ENCODE results near the gene PITRM1.

PITRM1 gene

GRCh38 chr10:3136336-3136735 lies 36.2 kb downstream of the PITRM1 start:
- H3K4me3 ChIP-seq (ENCODE audit: low read depth, low read length, poor library complexity, severe bottlenecking): no peak overlapping the region
- no peaks in the 10 kb centered on the region for H4K20me1 ChIP-seq (ENCODE audit: insufficient read depth, low read length)
- no peaks in the 10 kb centered on the region for H3K4me1 ChIP-seq (ENCODE audit: insufficient read depth, low read length, severe bottlenecking)
- no peaks in the 10 kb centered on the region for H3K79me2 ChIP-seq (ENCODE audit: insufficient read depth, low read length)
- no peaks in the 10 kb centered on the region for H3K9me2 ChIP-seq (ENCODE audit: low read depth, low read length)
- H3K9ac ChIP-seq (ENCODE audit: low read length): no peak overlapping the region
- H3F3A ChIP-seq (ENCODE audit: insufficient read depth, low read length): no peaks in the 10 kb centered on the region
- H3K27ac ChIP-seq (ENCODE audit: low read depth, low read length, poor library complexity, severe bottlenecking): no peak overlapping the region
- no peaks in the 10 kb centered on the region for H3K9me3 ChIP-seq (ENCODE audit: low read length)
- TF ChIP-seq CTCF (IDR thresholded peaks at IDR 0.05; ENCODE audit: low read length) (no peak), EZH2 (IDR thresholded peaks at IDR 0.05; ENCODE audit: borderline replicate concordance, low read length) (no peak)
- H3K27me3 ChIP-seq (ENCODE audit: insufficient read depth, low read length): no peaks in the 10 kb centered on the region
- H2AFZ ChIP-seq (ENCODE audit: low read length): no peak overlapping the region
- no peak overlapping the region for H3K4me2 ChIP-seq (ENCODE audit: low read length)
- peaks cover 98% of the 10 kb centered on the region for H3K36me3 ChIP-seq (ENCODE audit: insufficient read depth, low read length)

- Histone ChIP-seq H4K20me1 (ENCODE audit: insufficient read depth, low read length) (no peaks in the 10 kb centered on the region), H3K4me2 (ENCODE audit: low read length) (no peak overlapping the region), H3K36me3 (ENCODE audit: insufficient read depth, low read length) (peaks cover 98% of the 10 kb centered on the region), H3K27me3 (ENCODE audit: insufficient read depth, low read length) (no peaks in the 10 kb centered on the region), H3K27ac (ENCODE audit: low read depth, low read length, poor library complexity, severe bottlenecking) (no peak overlapping the region), H3K4me1 (ENCODE audit: insufficient read depth, low read length, severe bottlenecking) (no peaks in the 10 kb centered on the region), H3K79me2 (ENCODE audit: insufficient read depth, low read length) (no peaks in the 10 kb centered on the region), H3F3A (ENCODE audit: insufficient read depth, low read length) (no peaks in the 10 kb centered on the region), H3K9ac (ENCODE audit: low read length) (no peak overlapping the region), H2AFZ (ENCODE audit: low read length) (no peak overlapping the region), H3K9me2 (ENCODE audit: low read depth, low read length) (no peaks in the 10 kb centered on the region), H3K4me3 (ENCODE audit: low read depth, low read length, poor library complexity, severe bottlenecking) (no peak overlapping the region), H3K9me3 (ENCODE audit: low read length) (no peaks in the 10 kb centered on the region)
- TF ChIP-seq EZH2 (IDR thresholded peaks at IDR 0.05; ENCODE audit: borderline replicate concordance, low read length): no peak
- no peak for TF ChIP-seq CTCF (IDR thresholded peaks at IDR 0.05; ENCODE audit: low read length)
Observed at GRCh38 chr10:3135006-3135405, 37.6 kb downstream of the PITRM1 start.

GRCh38 chr10:3133948-3134347 lies 38.6 kb downstream of the PITRM1 start:
- Histone ChIP-seq H3K36me3 (ENCODE audit: insufficient read depth, low read length) (peaks cover 98% of the 10 kb centered on the region), H3K4me3 (ENCODE audit: low read depth, low read length, poor library complexity, severe bottlenecking) (no peak overlapping the region), H3K9me2 (ENCODE audit: low read depth, low read length) (no peaks in the 10 kb centered on the region), H3F3A (ENCODE audit: insufficient read depth, low read length) (no peaks in the 10 kb centered on the region), H3K9ac (ENCODE audit: low read length) (no peak overlapping the region), H3K4me1 (ENCODE audit: insufficient read depth, low read length, severe bottlenecking) (no peaks in the 10 kb centered on the region), H3K79me2 (ENCODE audit: insufficient read depth, low read length) (no peaks in the 10 kb centered on the region), H3K9me3 (ENCODE audit: low read length) (no peaks in the 10 kb centered on the region), H3K4me2 (ENCODE audit: low read length) (no peak overlapping the region), H3K27me3 (ENCODE audit: insufficient read depth, low read length) (no peaks in the 10 kb centered on the region), H2AFZ (ENCODE audit: low read length) (no peak overlapping the region), H3K27ac (ENCODE audit: low read depth, low read length, poor library complexity, severe bottlenecking) (no peak overlapping the region), H4K20me1 (ENCODE audit: insufficient read depth, low read length) (no peaks in the 10 kb centered on the region)
- TF ChIP-seq CTCF (IDR thresholded peaks at IDR 0.05; ENCODE audit: low read length) (no peak), EZH2 (IDR thresholded peaks at IDR 0.05; ENCODE audit: borderline replicate concordance, low read length) (no peak)
